ENCODE results near the gene KEAP1.

GRCh38 chr19:10517361-10517759 lies 14.2 kb upstream of the KEAP1 start, which contains the start of gene S1PR5:
- TF ChIP-seq CTCF (IDR thresholded peaks at IDR 0.05) (no peak), POLR2A (IDR thresholded peaks at IDR 0.05) (no peak)
